GM21717 (cell line): ENCODE data around the gene CIDEB.

Experiments
- ATAC-seq: cut with Tn5 transposase; IDR thresholded peaks from one replicate; pipeline ENCODE4 v1.9.1; 2021; ENCODE audit warnings: mild to moderate bottlenecking, moderate library complexity; ENCODE audit not compliant: unreplicated experiment

Gene CIDEB

GRCh38 chr14:24293525-24293924, 14.3 kb downstream of the CIDEB start:
- ATAC-seq: no peak

- ATAC-seq: no peak
These were observed 15.5 kb downstream of the CIDEB start for GRCh38 chr14:24292118-24292807.

GRCh38 chr14:24291446-24292117, 16.2 kb downstream of the CIDEB start:
- ATAC-seq: no peak

GRCh38 chr14:24290746-24291145, 17.0 kb downstream of the CIDEB start:
- no peak for ATAC-seq

GRCh38 chr14:24289649-24290280, 18.0 kb downstream of the CIDEB start:
- no peak for ATAC-seq

- ATAC-seq: no peak
These were observed 20.8 kb downstream of the CIDEB start for GRCh38 chr14:24286996-24287395.

GRCh38 chr14:24285351-24285750, 22.4 kb downstream of the CIDEB start:
- no peak for ATAC-seq

GRCh38 chr14:24284501-24285035, 23.2 kb downstream of the CIDEB start:
- no peak for ATAC-seq

- ATAC-seq: no peak
These were observed 23.8 kb downstream of the CIDEB start for GRCh38 chr14:24283796-24284460.

- no peak for ATAC-seq
These were observed 25.0 kb downstream of the CIDEB start for GRCh38 chr14:24282736-24283135.

GRCh38 chr14:24281636-24282035, 26.1 kb downstream of the CIDEB start:
- no peak for ATAC-seq

- ATAC-seq: no peak
These were observed 26.8 kb downstream of the CIDEB start for GRCh38 chr14:24280797-24281460.

GRCh38 chr14:24279301-24280186, 28.2 kb downstream of the CIDEB start:
- no peak for ATAC-seq

GRCh38 chr14:24278424-24278823, 29.4 kb downstream of the CIDEB start:
- no peak for ATAC-seq

GRCh38 chr14:24277606-24278321, 30.0 kb downstream of the CIDEB start:
- no peak for ATAC-seq

GRCh38 chr14:24277071-24277470, 30.7 kb downstream of the CIDEB start:
- no peak for ATAC-seq

GRCh38 chr14:24274101-24274543, 33.7 kb downstream of the CIDEB start:
- ATAC-seq: peak; percentile 54

GRCh38 chr14:24273422-24273998, 34.3 kb downstream of the CIDEB start:
- no peak for ATAC-seq

GRCh38 chr14:24272467-24272866, 35.3 kb downstream of the CIDEB start:
- no peak for ATAC-seq
